ENCODE measurements around the gene SORCS2.

DNA sequence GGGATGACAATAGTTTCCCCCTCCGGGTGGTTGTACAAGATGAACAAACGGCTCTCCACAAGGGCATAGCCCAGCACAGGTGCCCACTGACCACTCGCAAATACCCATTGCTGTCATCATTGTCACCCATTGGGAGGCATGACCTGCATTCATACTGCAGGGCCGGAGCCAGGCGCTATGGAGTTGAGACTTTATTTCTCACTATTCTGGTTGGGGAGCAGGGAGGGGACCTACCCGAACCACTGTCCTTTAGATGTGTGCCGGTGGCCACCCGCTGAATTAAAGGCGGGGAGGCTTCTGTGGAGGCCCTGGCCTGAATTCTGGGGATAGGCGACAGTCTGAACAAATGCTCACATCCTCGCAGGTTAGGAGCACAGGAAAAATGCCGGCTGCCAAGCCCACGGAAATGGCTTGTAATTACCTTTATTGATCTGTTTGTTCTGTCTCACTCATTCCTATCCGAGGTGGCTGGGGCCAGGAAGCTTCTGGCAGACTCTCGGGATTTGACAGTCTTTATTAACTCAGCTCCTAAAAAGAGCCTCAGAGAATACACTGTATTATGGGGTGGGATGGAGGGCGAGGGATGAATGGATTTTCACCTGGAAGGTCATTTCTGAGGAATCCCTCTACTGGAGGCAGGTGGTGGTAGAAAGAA lies 367.5 kb downstream of the SORCS2 start:
- TF ChIP-seq, protein P1, sequence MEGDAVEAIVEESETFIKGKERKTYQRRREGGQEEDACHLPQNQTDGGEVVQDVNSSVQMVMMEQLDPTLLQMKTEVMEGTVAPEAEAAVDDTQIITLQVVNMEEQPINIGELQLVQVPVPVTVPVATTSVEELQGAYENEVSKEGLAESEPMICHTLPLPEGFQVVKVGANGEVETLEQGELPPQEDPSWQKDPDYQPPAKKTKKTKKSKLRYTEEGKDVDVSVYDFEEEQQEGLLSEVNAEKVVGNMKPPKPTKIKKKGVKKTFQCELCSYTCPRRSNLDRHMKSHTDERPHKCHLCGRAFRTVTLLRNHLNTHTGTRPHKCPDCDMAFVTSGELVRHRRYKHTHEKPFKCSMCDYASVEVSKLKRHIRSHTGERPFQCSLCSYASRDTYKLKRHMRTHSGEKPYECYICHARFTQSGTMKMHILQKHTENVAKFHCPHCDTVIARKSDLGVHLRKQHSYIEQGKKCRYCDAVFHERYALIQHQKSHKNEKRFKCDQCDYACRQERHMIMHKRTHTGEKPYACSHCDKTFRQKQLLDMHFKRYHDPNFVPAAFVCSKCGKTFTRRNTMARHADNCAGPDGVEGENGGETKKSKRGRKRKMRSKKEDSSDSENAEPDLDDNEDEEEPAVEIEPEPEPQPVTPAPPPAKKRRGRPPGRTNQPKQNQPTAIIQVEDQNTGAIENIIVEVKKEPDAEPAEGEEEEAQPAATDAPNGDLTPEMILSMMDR (conservative IDR thresholded peaks at IDR 0.05; ENCODE audit: low read length) = no peak
- TF ChIP-seq EZH2phosphoT487 (IDR thresholded peaks at IDR 0.05; ENCODE audit: borderline replicate concordance, low read depth, low read length) = no peak

All from OCI-LY7 (cell line).